Endothelial cell of umbilical vein (primary cell): ENCODE results near the gene ZNF774. TPM values are rescaled to one million over a fixed set of nuclear protein-coding genes. Genes with fewer than 3 reads are reported as not detected.

Experiments used
- BruUV-seq: library from RNA; stranded (reverse); fragments of 400-500 nt; replicated peaks from 2 replicates; lab custom pipeline; 2021; lab: Mats Ljungman, UMichigan
- CTCF ChIA-PET: fragments of 300-600, 350-600 bp; sonication (Branson Sonifier 250); formaldehyde crosslinking; loops from one replicate; lab custom pipeline; 2021; ENCODE audit warnings: antibody characterized with exemption, inconsistent platforms; lab: Charles Lee
- POLR2A ChIA-PET: fragments of 300-600, 350-600 bp; sonication (Branson Sonifier 250); formaldehyde crosslinking; loops from one replicate; lab custom pipeline; 2021; ENCODE audit warnings: antibody characterized with exemption, inconsistent platforms; lab: Charles Lee
- DNase-seq: peaks from one replicate; pipeline ENCODE4 v3.0.0-alpha.2; 2011; ENCODE audit warnings: low read depth, low spot score
- FAIRE-seq: peaks from 2 replicates; lab custom pipeline; 2011; peaks lifted over from hg19 to GRCh38; lab: Jason Lieb, UNC
- H2AFZ ChIP-seq: 2 replicates; pipeline ENCODE4 v1.6.0; 2012; ENCODE audit warnings: low read depth, low read length, control low read depth, inconsistent platforms
- H3K27ac ChIP-seq: 2 replicates; pipeline ENCODE4 v1.5.1; 2011; ENCODE audit warnings: low read depth, mild to moderate bottlenecking, control low read depth, low read length, moderate library complexity; ENCODE audit not compliant: insufficient read depth
- H3K27me3 ChIP-seq, 2 experiments: 2 replicates each; pipeline versions ENCODE4 v1.6.0 to v1.6.1; 2011; ENCODE audit warnings: low read length in 2 of 2, mixed read lengths in 1 of 2; ENCODE audit not compliant: control insufficient read depth in 2 of 2, insufficient read depth in 2 of 2
- H3K36me3 ChIP-seq, 2 experiments: 2 replicates in 1 of 2; 3 replicates in 1 of 2; pipeline ENCODE4 v1.5.1; 2011; ENCODE audit warnings: low read length in 2 of 2, mild to moderate bottlenecking in 1 of 2, moderate library complexity in 1 of 2; ENCODE audit not compliant: control insufficient read depth in 2 of 2, insufficient read depth in 2 of 2; ENCODE audit errors: extremely low read depth in 1 of 2
- H3K4me1 ChIP-seq: 3 replicates; pipeline ENCODE4 v1.5.1; 2011; ENCODE audit warnings: mild to moderate bottlenecking, low read length; ENCODE audit not compliant: control insufficient read depth, insufficient read depth; ENCODE audit errors: extremely low read depth
- H3K4me2 ChIP-seq: 2 replicates; pipeline ENCODE4 v1.6.1; 2011; ENCODE audit warnings: low read length, control low read depth, mixed read lengths; ENCODE audit not compliant: insufficient read depth
- H3K4me3 ChIP-seq, 3 experiments: fragments of 200-600 bp in 1 of 3; sonication (generic), shearing (Covaris generic) in 1 of 3; replicated peaks in 1 of 3; 2 replicates each; pipeline ENCODE4 v1.5.1; 2011 to 2016; ENCODE audit warnings: control low read depth in 3 of 3, low read length in 3 of 3, mild to moderate bottlenecking in 2 of 3, inconsistent platforms in 1 of 3, low read depth in 1 of 3, moderate library complexity in 1 of 3; ENCODE audit not compliant: insufficient read depth in 1 of 3
- H3K79me2 ChIP-seq: 2 replicates; pipeline ENCODE4 v1.6.0; 2012; ENCODE audit warnings: low read length, inconsistent platforms; ENCODE audit not compliant: control insufficient read depth, insufficient read depth
- H3K9ac ChIP-seq: replicated peaks from 2 replicates; pipeline ENCODE3; 2011; ENCODE audit warnings: low read length, control low read depth; ENCODE audit not compliant: insufficient read depth; ENCODE audit errors: extremely low read depth
- H3K9me1 ChIP-seq: replicated peaks from 3 replicates; pipeline ENCODE4 v1.6.0; 2011; ENCODE audit warnings: mild to moderate bottlenecking, low read length; ENCODE audit not compliant: control insufficient read depth, insufficient read depth; ENCODE audit errors: extremely low read depth
- H3K9me3 ChIP-seq: replicated peaks from 2 replicates; pipeline ENCODE4 v1.5.1; 2012; ENCODE audit warnings: low read length, inconsistent platforms; ENCODE audit not compliant: control insufficient read depth, insufficient read depth
- H4K20me1 ChIP-seq: replicated peaks from 2 replicates; pipeline ENCODE3; 2011; ENCODE audit warnings: mild to moderate bottlenecking, low read length; ENCODE audit not compliant: control insufficient read depth, insufficient read depth; ENCODE audit errors: extremely low read depth
- CTCF ChIP-seq, 2 donors: IDR thresholded peaks; 1 replicate in 1 of 2; 2 replicates in 1 of 2; pipeline ENCODE4 v1.5.1; 2011; ENCODE audit warnings: low read length in 2 of 2, mild to moderate bottlenecking in 2 of 2, moderate library complexity in 2 of 2, control low read depth in 1 of 2, inconsistent platforms in 1 of 2, low read depth in 1 of 2; ENCODE audit not compliant: insufficient read depth in 1 of 2; ENCODE audit errors: extremely low read depth in 1 of 2
- EZH2 ChIP-seq: IDR thresholded peaks from 2 replicates; pipeline ENCODE4 v1.6.1; 2012; ENCODE audit warnings: borderline replicate concordance, low read depth, mild to moderate bottlenecking, moderate library complexity, low read length, inconsistent platforms; ENCODE audit not compliant: severe bottlenecking
- FOS ChIP-seq: IDR thresholded peaks from 2 replicates; pipeline ENCODE4 v1.6.1; 2011; ENCODE audit warnings: mild to moderate bottlenecking, low read length, moderate library complexity, borderline replicate concordance; ENCODE audit not compliant: insufficient read depth
- GATA2 ChIP-seq: IDR thresholded peaks from 2 replicates; pipeline ENCODE4 v1.7.0; 2011; ENCODE audit warnings: low read depth, mild to moderate bottlenecking, moderate library complexity, mixed read lengths, low read length; ENCODE audit not compliant: insufficient read length, insufficient read depth
- JUN ChIP-seq: IDR thresholded peaks from 2 replicates; pipeline ENCODE4 v1.6.1; 2011; ENCODE audit warnings: borderline replicate concordance, low read depth; ENCODE audit not compliant: insufficient read length, insufficient read depth
- MYC ChIP-seq: IDR thresholded peaks from one replicate; pipeline ENCODE4 v1.6.1; 2011; ENCODE audit warnings: mild to moderate bottlenecking, low read depth, low read length
- POLR2A ChIP-seq: IDR thresholded peaks from 2 replicates; pipeline ENCODE4 v1.6.1; 2012; ENCODE audit warnings: low read depth, mild to moderate bottlenecking, control low read depth, low read length
- dilution Hi-C: fragments of 300-500 bp; cut with MboI; formaldehyde crosslinking; loops from one replicate; pipeline ENCODE4 v1.15.0; 2019; ENCODE audit warnings: low sequenced_read_pairs; ENCODE audit not compliant: extremely low pct_ligation_motif_present
- intact Hi-C: fragments of 100-400 bp; cut with micrococcal nuclease; formaldehyde crosslinking; loops from one replicate; pipeline ENCODE4 v1.10.0; 2022
- polyA plus RNA-seq, 4 experiments: library from polyadenylated mRNA; depleted of rRNA in 3 of 4; stranded (reverse) in 3 of 4; unstranded in 1 of 4; fragments of >200 nt; gene quantifications; 2 replicates each; pipeline versions ENCODE4 v1.2.1 to v1.2.3, GENCODE V29; 2011 to 2012; ENCODE audit warnings: missing spikeins in 1 of 4
- total RNA-seq: library from RNA; stranded (reverse); gene quantifications from 2 replicates; pipeline ENCODE4 v1.2.3, GENCODE V29; 2021
- TF ChIP-seq, protein P1 (sequence below): IDR thresholded peaks from 2 replicates; pipeline ENCODE4 v1.6.1; 2011; ENCODE audit not compliant: insufficient read depth, insufficient read length

The ZNF774 gene
- total and polyA plus RNA-seq, 2 donors (not counting 3 experiments of a cell fraction or from before 2014, with no cell fraction given), result 0.98 to 2.6 TPM

GRCh38 chr15:90318591-90318990, 33.5 kb upstream of the ZNF774 start:
- Histone ChIP-seq H3K36me3 (no peaks in the 10 kb centered on the region), H3K4me3 (no peak overlapping the region), H3K9ac (no peak overlapping the region), H4K20me1 (no peaks in the 10 kb centered on the region), H3K9me3 (no peaks in the 10 kb centered on the region), H3K79me2 (no peaks in the 10 kb centered on the region), H3K4me2 (no peak overlapping the region), H3K27ac (no peak overlapping the region), H3K9me1 (no peaks in the 10 kb centered on the region), H3K27me3 (no peaks in the 10 kb centered on the region), H3K4me1 (peaks cover 3% of the 10 kb centered on the region), H2AFZ (no peak overlapping the region)
- TF ChIP-seq JUN (no peak), GATA2 (no peak), MYC (no peak), EZH2 (no peak), POLR2A (no peak), CTCF (IDR thresholded peaks at IDR 0.05; ENCODE audit: extremely low read depth in 1 of 2, insufficient read depth in 1 of 2, low read depth in 1 of 2, low read length in 2 of 2) (no peak), FOS (no peak)
- TF ChIP-seq, protein P1, sequence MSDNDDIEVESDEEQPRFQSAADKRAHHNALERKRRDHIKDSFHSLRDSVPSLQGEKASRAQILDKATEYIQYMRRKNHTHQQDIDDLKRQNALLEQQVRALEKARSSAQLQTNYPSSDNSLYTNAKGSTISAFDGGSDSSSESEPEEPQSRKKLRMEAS, result no peak
- dilution Hi-C loops (no loop called here), intact Hi-C loops (no loop called here)
- BruUV-seq, result no TSS peak
- ChIA-PET CTCF (interaction anchor here (0.7 to 5.3 kb wide), 6 partner anchors 11 to 567 kb away, joined by 3 to 148 read pairs (median 7); no protein-coding TSS in a partner anchor), POLR2A (no interaction called here)
- no peak for FAIRE-seq
- DNase-seq, result no peak
